Keratinocyte (primary cell): ENCODE results near the gene MFAP3L.

Experiments used
- CTCF ChIP-seq, 3 experiments: IDR thresholded peaks in 1 of 3; conservative IDR thresholded peaks in 1 of 3; optimal IDR thresholded peaks in 1 of 3; 2 replicates in 2 of 3; 3 replicates in 1 of 3; pipeline versions ENCODE3 to v1.5.1; 2011; ENCODE audit warnings: low read length in 3 of 3, mild to moderate bottlenecking in 3 of 3, moderate library complexity in 2 of 3, control low read depth in 1 of 3, inconsistent platforms in 1 of 3; ENCODE audit not compliant: insufficient read depth in 2 of 3; ENCODE audit errors: extremely low read depth in 1 of 3
- EZH2 ChIP-seq: IDR thresholded peaks from one replicate; pipeline ENCODE4 v1.6.1; 2012; ENCODE audit warnings: inconsistent platforms, mild to moderate bottlenecking, low read length, moderate library complexity

GRCh38 chr4:170033999-170034398 lies 7.8 kb upstream of the MFAP3L start:
- no peak for TF ChIP-seq CTCF (optimal IDR thresholded peaks at IDR 0.05 in 1 of 3, IDR thresholded peaks at IDR 0.05 in 1 of 3, conservative IDR thresholded peaks at IDR 0.05 in 1 of 3; ENCODE audit: extremely low read depth in 1 of 3, insufficient read depth in 2 of 3, low read length in 3 of 3)
- no peak for TF ChIP-seq EZH2
